T47D (cell line): ENCODE data around the gene FGF14.

Source experiments
- DNase-seq, 2 experiments: peaks; one replicate each; pipeline versions ENCODE4 v3.0.0 to v3.0.0-alpha.2; 2011 to 2012; ENCODE audit warnings: low read depth in 1 of 2, low spot score in 1 of 2
- JUND ChIP-seq: IDR thresholded peaks from 2 replicates; pipeline ENCODE4 v1.6.1; 2012; ENCODE audit warnings: low read depth
- in situ Hi-C: cut with HindIII; loops from 2 replicates; pipeline ENCODE4 v1.10.0; 2016; ENCODE audit warnings: low sequenced_read_pairs, low pct_unique_long_range_greater_than_20kb

Gene FGF14

DNA sequence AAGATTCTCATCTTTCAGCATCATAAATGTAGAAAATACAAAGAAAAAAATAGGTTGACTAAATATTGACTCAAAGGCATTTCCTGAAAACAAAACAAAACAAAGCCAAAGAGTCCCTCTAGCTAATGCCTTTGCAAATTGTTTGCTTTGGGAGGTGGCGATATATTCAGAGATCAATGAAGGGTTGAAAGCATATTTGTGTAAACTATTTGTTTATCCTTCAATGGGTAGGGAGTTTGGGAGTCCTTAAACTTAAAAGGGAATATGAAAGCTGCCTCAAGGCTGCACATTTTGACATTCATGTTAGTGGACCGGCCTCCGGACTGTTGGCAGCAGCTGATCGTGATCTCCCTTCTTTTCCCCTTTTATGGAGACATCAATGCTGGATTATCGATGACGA is 691.9 kb downstream of the FGF14 start:
- in situ Hi-C loops = no loop called here
- DNase-seq = peak; percentile 1 to 83

GRCh38 chr13:101708115-101708514 is 693.7 kb downstream of the FGF14 start:
- DNase-seq = no peak
- TF ChIP-seq JUND = no peak
- in situ Hi-C loops = no loop called here

More for the DNA sequence above, 691.9 kb downstream of the FGF14 start:
- no peak for TF ChIP-seq JUND

GRCh38 chr13:101707659-101708058 is 694.2 kb downstream of the FGF14 start:
- in situ Hi-C loops = no loop called here
- no peak for TF ChIP-seq JUND
- no peak for DNase-seq

- no peak for TF ChIP-seq JUND
- in situ Hi-C loops = no loop called here
- no peak for DNase-seq
These were observed 695.2 kb downstream of the FGF14 start for GRCh38 chr13:101706651-101707050.

- TF ChIP-seq JUND = no peak
- in situ Hi-C loops = no loop called here
- DNase-seq = no peak
These were observed 698.0 kb downstream of the FGF14 start for GRCh38 chr13:101703838-101704237.

DNA sequence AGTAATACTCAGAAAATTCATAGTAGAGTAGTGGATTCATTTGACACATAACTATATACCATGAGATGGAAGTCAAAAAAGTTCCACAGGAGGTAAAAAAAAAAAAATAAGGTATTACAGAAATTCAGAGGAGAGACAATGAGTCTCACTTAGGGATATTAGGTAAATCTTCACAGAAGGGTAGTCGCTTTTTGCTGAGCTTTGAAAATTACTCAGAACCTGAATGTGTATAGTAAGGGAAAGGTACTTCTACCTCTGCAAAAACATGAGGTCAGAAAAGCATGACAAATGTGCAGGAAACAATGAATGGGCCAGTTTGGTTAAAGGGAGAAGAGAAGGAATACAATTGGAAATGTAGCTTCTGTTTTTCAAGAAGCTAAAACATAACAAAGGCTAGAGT is 698.8 kb downstream of the FGF14 start:
- TF ChIP-seq JUND = no peak
- DNase-seq = no peak
- in situ Hi-C loops = no loop called here

GRCh38 chr13:101700598-101700997 is 701.2 kb downstream of the FGF14 start:
- in situ Hi-C loops = no loop called here
- no peak for TF ChIP-seq JUND
- no peak for DNase-seq

GRCh38 chr13:101698400-101698799 is 703.4 kb downstream of the FGF14 start:
- DNase-seq = no peak
- in situ Hi-C loops = no loop called here
- TF ChIP-seq JUND = no peak

DNA sequence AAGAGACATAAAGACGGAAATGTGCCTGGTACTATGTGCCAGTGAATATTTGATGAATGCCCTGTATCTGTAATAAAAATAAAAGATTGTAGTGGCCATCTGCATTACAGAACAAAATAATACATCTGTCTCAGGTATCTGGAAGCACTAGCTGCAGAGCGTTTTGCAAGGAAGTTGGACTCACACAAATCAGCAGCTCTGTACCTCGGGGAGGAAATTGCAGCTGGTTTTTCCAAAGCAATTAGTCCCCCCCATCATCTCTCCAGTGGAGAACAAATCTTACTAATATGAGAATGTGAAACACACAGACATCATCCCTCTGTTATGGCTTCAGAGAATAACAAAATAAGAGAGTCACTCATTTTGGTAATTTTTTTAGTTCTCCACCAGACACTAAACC is 704.1 kb downstream of the FGF14 start:
- in situ Hi-C loops = no loop called here
- no peak for TF ChIP-seq JUND
- no peak for DNase-seq

GRCh38 chr13:101695870-101696516 is 705.9 kb downstream of the FGF14 start:
- no peak for DNase-seq
- TF ChIP-seq JUND = no peak
- in situ Hi-C loops = no loop called here

DNA sequence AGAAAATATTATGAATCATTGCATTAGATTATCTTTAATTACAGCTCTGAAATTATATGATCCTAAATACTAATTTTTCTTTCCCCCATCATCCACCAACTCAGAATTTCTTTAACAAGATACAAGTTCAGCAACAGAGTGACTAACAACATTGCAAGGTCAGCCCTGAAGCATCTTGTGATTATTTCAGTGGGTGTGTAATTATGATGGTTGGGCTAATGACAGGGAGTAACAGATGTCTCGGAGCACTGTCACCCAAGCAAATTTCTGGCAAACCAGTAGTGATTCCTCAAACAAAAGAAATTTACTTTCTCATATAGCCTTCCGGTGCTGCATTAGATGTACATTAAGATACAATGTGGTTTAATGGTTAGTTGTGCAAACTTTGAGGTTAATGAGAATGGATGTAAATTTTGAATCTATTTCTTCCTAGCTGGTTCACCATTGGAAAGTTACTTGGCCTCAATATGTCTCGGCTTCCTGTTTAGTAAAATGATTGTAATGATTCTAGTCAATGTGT is 710.4 kb downstream of the FGF14 start:
- no peak for TF ChIP-seq JUND
- in situ Hi-C loops = no loop called here
- DNase-seq = no peak

- TF ChIP-seq JUND = no peak
- no peak for DNase-seq
- in situ Hi-C loops = no loop called here
These were observed 711.0 kb downstream of the FGF14 start for GRCh38 chr13:101690871-101691270.

- in situ Hi-C loops = no loop called here
- TF ChIP-seq JUND = no peak
- DNase-seq = no peak
These were observed 715.8 kb downstream of the FGF14 start for GRCh38 chr13:101686003-101686402.

DNA sequence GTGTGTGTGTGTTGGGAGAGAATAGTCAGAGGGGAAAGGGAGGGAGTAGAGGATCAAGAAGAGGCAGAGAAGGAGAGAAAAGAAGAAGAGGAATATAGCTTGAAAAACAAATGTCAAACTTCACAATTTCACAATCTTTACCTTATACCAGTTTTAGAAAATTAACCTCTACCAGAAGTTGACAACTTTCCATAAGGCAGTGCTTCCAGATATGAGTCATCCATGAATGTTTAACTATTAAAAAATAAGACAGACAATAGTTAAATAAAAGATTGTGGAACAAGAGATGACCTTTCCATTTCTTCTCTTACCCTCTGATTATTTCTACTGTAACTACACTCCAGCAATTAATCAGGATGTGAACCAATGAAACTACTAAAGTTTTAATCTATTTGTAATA is 720.0 kb downstream of the FGF14 start:
- no peak for DNase-seq
- no peak for TF ChIP-seq JUND
- in situ Hi-C loops = no loop called here
